HepG2 (cell line): ENCODE results near the gene CD7. TPM values are rescaled to one million over a fixed set of nuclear protein-coding genes. Genes with fewer than 3 reads are reported as not detected.

Experiments used
- ATF7 ChIP-seq, 2 experiments: fragments of 450-650 bp in 1 of 2; sonication (generic) in 1 of 2; formaldehyde crosslinking in 1 of 2; IDR thresholded peaks; 2 replicates each; pipeline versions ENCODE4 v1.4.0 to v1.6.1; 2016 to 2020; ENCODE audit warnings: antibody characterized with exemption in 1 of 2, mild to moderate bottlenecking in 1 of 2, missing genetic modification reagents in 1 of 2
- BRD4 ChIP-seq: sonication (generic); formaldehyde crosslinking; IDR thresholded peaks from 2 replicates; pipeline ENCODE4 v1.4.0; 2020; ENCODE audit warnings: missing genetic modification reagents
- ELF4 ChIP-seq: sonication (generic); formaldehyde crosslinking; IDR thresholded peaks from 2 replicates; pipeline ENCODE4 v1.5.0; 2020; ENCODE audit warnings: missing genetic modification reagents, mild to moderate bottlenecking, moderate library complexity, borderline replicate concordance
- EP300 ChIP-seq, 3 experiments: sonication (generic) in 1 of 3; formaldehyde crosslinking in 1 of 3; IDR thresholded peaks; 2 replicates each; pipeline versions ENCODE4 v1.5.1 to v1.6.1; 2011 to 2020; ENCODE audit warnings: low read depth in 2 of 3, low read length in 2 of 3, borderline replicate concordance in 1 of 3, improper control_type of control experiment in 1 of 3, mild to moderate bottlenecking in 1 of 3, missing genetic modification reagents in 1 of 3, moderate library complexity in 1 of 3
- GATAD2A ChIP-seq: IDR thresholded peaks from 2 replicates; pipeline ENCODE4 v1.6.1; 2016
- HDAC2 ChIP-seq: sonication (generic); formaldehyde crosslinking; IDR thresholded peaks from 2 replicates; pipeline ENCODE4 v1.4.0; 2020; ENCODE audit warnings: missing genetic modification reagents
- KDM5A ChIP-seq: fragments of 200-600 bp; sonication (generic); IDR thresholded peaks from 2 replicates; pipeline ENCODE4 v1.7.0; 2018; ENCODE audit warnings: antibody characterized with exemption, mild to moderate bottlenecking, low read length, borderline replicate concordance
- MEIS1 ChIP-seq: sonication (generic); formaldehyde crosslinking; IDR thresholded peaks from 2 replicates; pipeline ENCODE4 v1.9.0; 2021; ENCODE audit warnings: mild to moderate bottlenecking, missing genetic modification reagents, moderate library complexity, borderline replicate concordance
- MTA1 ChIP-seq: sonication (generic); formaldehyde crosslinking; IDR thresholded peaks from 2 replicates; pipeline ENCODE4 v1.4.0; 2020; ENCODE audit warnings: missing genetic modification reagents, mild to moderate bottlenecking, borderline replicate concordance
- NR2F6 ChIP-seq, 2 experiments: IDR thresholded peaks; 2 replicates each; pipeline ENCODE4 v1.6.1; 2016; ENCODE audit warnings: antibody characterized with exemption in 1 of 2, mild to moderate bottlenecking in 1 of 2
- SALL1 ChIP-seq: sonication (generic); formaldehyde crosslinking; IDR thresholded peaks from 2 replicates; pipeline ENCODE4 v1.8.0; 2022; ENCODE audit warnings: mild to moderate bottlenecking, missing genetic modification reagents
- SNAPC2 ChIP-seq: sonication (generic); formaldehyde crosslinking; IDR thresholded peaks from 2 replicates; pipeline ENCODE4 v1.8.1; 2022; ENCODE audit warnings: mild to moderate bottlenecking, missing genetic modification reagents
- SOX5 ChIP-seq: IDR thresholded peaks from 2 replicates; pipeline ENCODE4 v1.6.1; 2016; ENCODE audit warnings: borderline replicate concordance
- polyA plus RNA-seq, 8 experiments: library from polyadenylated mRNA; depleted of rRNA in 3 of 8; stranded (reverse) in 7 of 8; unstranded in 1 of 8; fragments of >200 nt; fragmentation: Illumina TruSeq in 4 of 8; extraction: Trizol in 4 of 8; gene quantifications; 2 replicates each; pipeline versions ENCODE4 v1.2.1 to v1.2.3, GENCODE V29; 2011 to 2016; ENCODE audit warnings: low read depth in 4 of 8, missing spikeins in 1 of 8, mixed read lengths in 1 of 8; ENCODE audit not compliant: insufficient read depth in 1 of 8
- total RNA-seq, 5 experiments: library from RNA; depleted of rRNA; stranded (reverse); fragments of >200 nt; fragmentation: Illumina TruSeq; extraction: Trizol; gene quantifications; 2 replicates each; pipeline ENCODE4 v1.2.3, GENCODE V29; 2016; ENCODE audit warnings: low read depth in 1 of 5
- TF ChIP-seq, protein P1 (sequence below): IDR thresholded peaks from 2 replicates; pipeline ENCODE4 v1.4.0; 2020; ENCODE audit warnings: mild to moderate bottlenecking, missing genetic modification reagents
- TF ChIP-seq, protein P2 (sequence below): sonication (generic); formaldehyde crosslinking; IDR thresholded peaks from 2 replicates; pipeline ENCODE4 v1.4.0; 2020; ENCODE audit warnings: missing genetic modification reagents
- TF ChIP-seq, protein P3 (sequence below): sonication (generic); formaldehyde crosslinking; IDR thresholded peaks from 2 replicates; pipeline ENCODE4 v1.4.0; 2020; ENCODE audit warnings: missing genetic modification reagents
- TF ChIP-seq, protein P4 (sequence below): sonication (generic); formaldehyde crosslinking; IDR thresholded peaks from 2 replicates; pipeline ENCODE4 v1.4.0; 2020; ENCODE audit warnings: missing genetic modification reagents
- TF ChIP-seq, protein P5 (sequence below): sonication (generic); IDR thresholded peaks from 2 replicates; pipeline ENCODE4 v1.6.1; 2016; ENCODE audit warnings: low read depth, borderline replicate concordance

CD7 gene
- total and polyA plus RNA-seq, 2 of the 13 experiments (the other 11 are each of a cell fraction or from before 2014, with no cell fraction given): 67.6 to 76.4 TPM

DNA sequence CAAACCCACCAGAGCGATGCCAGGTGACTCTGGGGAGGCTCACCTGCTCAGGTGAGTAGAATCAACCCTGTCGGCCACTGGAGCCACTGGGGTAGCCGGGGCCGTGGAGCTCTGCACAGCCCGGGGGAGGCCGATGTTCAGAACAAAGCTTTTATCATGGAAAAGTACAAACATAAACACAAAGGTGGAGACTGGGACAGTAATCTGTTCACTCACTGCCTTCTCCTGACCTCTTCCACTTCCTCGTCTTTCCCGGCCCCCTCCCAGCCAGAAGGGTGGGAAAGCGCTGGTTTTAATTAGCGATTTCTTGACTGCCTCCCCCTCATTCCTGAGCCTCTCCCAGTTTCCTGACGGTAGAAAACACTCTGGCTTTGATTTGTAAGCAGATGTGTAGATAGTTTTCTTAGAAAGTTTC is 31.9 kb upstream of the CD7 start (continued):
- TF ChIP-seq, protein P1, sequence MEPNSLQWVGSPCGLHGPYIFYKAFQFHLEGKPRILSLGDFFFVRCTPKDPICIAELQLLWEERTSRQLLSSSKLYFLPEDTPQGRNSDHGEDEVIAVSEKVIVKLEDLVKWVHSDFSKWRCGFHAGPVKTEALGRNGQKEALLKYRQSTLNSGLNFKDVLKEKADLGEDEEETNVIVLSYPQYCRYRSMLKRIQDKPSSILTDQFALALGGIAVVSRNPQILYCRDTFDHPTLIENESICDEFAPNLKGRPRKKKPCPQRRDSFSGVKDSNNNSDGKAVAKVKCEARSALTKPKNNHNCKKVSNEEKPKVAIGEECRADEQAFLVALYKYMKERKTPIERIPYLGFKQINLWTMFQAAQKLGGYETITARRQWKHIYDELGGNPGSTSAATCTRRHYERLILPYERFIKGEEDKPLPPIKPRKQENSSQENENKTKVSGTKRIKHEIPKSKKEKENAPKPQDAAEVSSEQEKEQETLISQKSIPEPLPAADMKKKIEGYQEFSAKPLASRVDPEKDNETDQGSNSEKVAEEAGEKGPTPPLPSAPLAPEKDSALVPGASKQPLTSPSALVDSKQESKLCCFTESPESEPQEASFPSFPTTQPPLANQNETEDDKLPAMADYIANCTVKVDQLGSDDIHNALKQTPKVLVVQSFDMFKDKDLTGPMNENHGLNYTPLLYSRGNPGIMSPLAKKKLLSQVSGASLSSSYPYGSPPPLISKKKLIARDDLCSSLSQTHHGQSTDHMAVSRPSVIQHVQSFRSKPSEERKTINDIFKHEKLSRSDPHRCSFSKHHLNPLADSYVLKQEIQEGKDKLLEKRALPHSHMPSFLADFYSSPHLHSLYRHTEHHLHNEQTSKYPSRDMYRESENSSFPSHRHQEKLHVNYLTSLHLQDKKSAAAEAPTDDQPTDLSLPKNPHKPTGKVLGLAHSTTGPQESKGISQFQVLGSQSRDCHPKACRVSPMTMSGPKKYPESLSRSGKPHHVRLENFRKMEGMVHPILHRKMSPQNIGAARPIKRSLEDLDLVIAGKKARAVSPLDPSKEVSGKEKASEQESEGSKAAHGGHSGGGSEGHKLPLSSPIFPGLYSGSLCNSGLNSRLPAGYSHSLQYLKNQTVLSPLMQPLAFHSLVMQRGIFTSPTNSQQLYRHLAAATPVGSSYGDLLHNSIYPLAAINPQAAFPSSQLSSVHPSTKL (CRISPR knock-in tag): peak; percentile 22; the same call in 1 of the 2 replicates
- no peak for TF ChIP-seq ATF7 (IDR thresholded peaks at IDR 0.05)
- TF ChIP-seq ATF7 (CRISPR knock-in tag; IDR thresholded peaks at IDR 0.05): no peak
- TF ChIP-seq BRD4 (CRISPR knock-in tag): no peak
- TF ChIP-seq, protein P2, sequence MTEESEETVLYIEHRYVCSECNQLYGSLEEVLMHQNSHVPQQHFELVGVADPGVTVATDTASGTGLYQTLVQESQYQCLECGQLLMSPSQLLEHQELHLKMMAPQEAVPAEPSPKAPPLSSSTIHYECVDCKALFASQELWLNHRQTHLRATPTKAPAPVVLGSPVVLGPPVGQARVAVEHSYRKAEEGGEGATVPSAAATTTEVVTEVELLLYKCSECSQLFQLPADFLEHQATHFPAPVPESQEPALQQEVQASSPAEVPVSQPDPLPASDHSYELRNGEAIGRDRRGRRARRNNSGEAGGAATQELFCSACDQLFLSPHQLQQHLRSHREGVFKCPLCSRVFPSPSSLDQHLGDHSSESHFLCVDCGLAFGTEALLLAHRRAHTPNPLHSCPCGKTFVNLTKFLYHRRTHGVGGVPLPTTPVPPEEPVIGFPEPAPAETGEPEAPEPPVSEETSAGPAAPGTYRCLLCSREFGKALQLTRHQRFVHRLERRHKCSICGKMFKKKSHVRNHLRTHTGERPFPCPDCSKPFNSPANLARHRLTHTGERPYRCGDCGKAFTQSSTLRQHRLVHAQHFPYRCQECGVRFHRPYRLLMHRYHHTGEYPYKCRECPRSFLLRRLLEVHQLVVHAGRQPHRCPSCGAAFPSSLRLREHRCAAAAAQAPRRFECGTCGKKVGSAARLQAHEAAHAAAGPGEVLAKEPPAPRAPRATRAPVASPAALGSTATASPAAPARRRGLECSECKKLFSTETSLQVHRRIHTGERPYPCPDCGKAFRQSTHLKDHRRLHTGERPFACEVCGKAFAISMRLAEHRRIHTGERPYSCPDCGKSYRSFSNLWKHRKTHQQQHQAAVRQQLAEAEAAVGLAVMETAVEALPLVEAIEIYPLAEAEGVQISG (CRISPR knock-in tag): 0 out of 2 replicates have a peak, but pooled peaks have one; percentile 10
- TF ChIP-seq NR2F6 (IDR thresholded peaks at IDR 0.05): peak; percentile 34; the same call in 1 of the 2 replicates
- peak; percentile 34; the same call in 1 of the 2 replicates for TF ChIP-seq NR2F6 (CRISPR knock-in tag; IDR thresholded peaks at IDR 0.05)
- TF ChIP-seq, protein P3, sequence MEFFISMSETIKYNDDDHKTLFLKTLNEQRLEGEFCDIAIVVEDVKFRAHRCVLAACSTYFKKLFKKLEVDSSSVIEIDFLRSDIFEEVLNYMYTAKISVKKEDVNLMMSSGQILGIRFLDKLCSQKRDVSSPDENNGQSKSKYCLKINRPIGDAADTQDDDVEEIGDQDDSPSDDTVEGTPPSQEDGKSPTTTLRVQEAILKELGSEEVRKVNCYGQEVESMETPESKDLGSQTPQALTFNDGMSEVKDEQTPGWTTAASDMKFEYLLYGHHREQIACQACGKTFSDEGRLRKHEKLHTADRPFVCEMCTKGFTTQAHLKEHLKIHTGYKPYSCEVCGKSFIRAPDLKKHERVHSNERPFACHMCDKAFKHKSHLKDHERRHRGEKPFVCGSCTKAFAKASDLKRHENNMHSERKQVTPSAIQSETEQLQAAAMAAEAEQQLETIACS: no peak
- TF ChIP-seq SOX5 (CRISPR knock-in tag): peak; percentile 66; the same call in 1 of the 2 replicates
- TF ChIP-seq, protein P4, sequence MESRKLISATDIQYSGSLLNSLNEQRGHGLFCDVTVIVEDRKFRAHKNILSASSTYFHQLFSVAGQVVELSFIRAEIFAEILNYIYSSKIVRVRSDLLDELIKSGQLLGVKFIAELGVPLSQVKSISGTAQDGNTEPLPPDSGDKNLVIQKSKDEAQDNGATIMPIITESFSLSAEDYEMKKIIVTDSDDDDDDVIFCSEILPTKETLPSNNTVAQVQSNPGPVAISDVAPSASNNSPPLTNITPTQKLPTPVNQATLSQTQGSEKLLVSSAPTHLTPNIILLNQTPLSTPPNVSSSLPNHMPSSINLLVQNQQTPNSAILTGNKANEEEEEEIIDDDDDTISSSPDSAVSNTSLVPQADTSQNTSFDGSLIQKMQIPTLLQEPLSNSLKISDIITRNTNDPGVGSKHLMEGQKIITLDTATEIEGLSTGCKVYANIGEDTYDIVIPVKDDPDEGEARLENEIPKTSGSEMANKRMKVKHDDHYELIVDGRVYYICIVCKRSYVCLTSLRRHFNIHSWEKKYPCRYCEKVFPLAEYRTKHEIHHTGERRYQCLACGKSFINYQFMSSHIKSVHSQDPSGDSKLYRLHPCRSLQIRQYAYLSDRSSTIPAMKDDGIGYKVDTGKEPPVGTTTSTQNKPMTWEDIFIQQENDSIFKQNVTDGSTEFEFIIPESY (CRISPR knock-in tag): peak; percentile 60; the same call in 1 of the 2 replicates
- TF ChIP-seq KDM5A: no peak
- 0 out of 2 replicates have a peak, but pooled peaks have one; percentile 14 for TF ChIP-seq HDAC2 (CRISPR knock-in tag)
- TF ChIP-seq EP300 (IDR thresholded peaks at IDR 0.05; ENCODE audit: low read depth in 2 of 2, low read length in 2 of 2): peak in 1 of 2 experiments; percentile 42; a peak in 1 of 4 replicates
- TF ChIP-seq EP300 (CRISPR knock-in tag; IDR thresholded peaks at IDR 0.05; ENCODE audit: borderline replicate concordance): no peak
- TF ChIP-seq MTA1 (CRISPR knock-in tag): 0 out of 2 replicates have a peak, but pooled peaks have one; percentile 48
- no peak for TF ChIP-seq ELF4 (CRISPR knock-in tag)
- TF ChIP-seq SNAPC2 (CRISPR knock-in tag): no peak
- TF ChIP-seq GATAD2A: 0 out of 2 replicates have a peak, but pooled peaks have one; percentile 22
- TF ChIP-seq, protein P5, sequence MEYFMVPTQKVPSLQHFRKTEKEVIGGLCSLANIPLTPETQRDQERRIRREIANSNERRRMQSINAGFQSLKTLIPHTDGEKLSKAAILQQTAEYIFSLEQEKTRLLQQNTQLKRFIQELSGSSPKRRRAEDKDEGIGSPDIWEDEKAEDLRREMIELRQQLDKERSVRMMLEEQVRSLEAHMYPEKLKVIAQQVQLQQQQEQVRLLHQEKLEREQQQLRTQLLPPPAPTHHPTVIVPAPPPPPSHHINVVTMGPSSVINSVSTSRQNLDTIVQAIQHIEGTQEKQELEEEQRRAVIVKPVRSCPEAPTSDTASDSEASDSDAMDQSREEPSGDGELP: 0 out of 2 replicates have a peak, but pooled peaks have one; percentile 34
- TF ChIP-seq MEIS1 (CRISPR knock-in tag): no peak
- TF ChIP-seq SALL1 (CRISPR knock-in tag): 0 out of 2 replicates have a peak, but pooled peaks have one; percentile 24
